PC-3 (cell line): Measurements from ENCODE around the gene XIRP1.

Source experiments
- CTCF ChIP-seq: fragments of 300-600 bp; sonication (generic); conservative IDR thresholded peaks from 2 replicates; pipeline ENCODE4 v1.5.1; 2017; ENCODE audit warnings: antibody characterized with exemption, low read depth, mild to moderate bottlenecking, low read length
- EZH2 ChIP-seq: fragments of 300-600 bp; sonication (generic); IDR thresholded peaks from one replicate; pipeline ENCODE4 v1.6.1; 2017; ENCODE audit warnings: antibody characterized with exemption, mild to moderate bottlenecking, low read length; ENCODE audit not compliant: unreplicated experiment
- EZH2phosphoT487 ChIP-seq: fragments of 300-600 bp; sonication (generic); IDR thresholded peaks from 2 replicates; pipeline ENCODE4 v1.6.1; 2018; ENCODE audit warnings: mild to moderate bottlenecking, antibody characterized with exemption, low read length, borderline replicate concordance

DNA sequence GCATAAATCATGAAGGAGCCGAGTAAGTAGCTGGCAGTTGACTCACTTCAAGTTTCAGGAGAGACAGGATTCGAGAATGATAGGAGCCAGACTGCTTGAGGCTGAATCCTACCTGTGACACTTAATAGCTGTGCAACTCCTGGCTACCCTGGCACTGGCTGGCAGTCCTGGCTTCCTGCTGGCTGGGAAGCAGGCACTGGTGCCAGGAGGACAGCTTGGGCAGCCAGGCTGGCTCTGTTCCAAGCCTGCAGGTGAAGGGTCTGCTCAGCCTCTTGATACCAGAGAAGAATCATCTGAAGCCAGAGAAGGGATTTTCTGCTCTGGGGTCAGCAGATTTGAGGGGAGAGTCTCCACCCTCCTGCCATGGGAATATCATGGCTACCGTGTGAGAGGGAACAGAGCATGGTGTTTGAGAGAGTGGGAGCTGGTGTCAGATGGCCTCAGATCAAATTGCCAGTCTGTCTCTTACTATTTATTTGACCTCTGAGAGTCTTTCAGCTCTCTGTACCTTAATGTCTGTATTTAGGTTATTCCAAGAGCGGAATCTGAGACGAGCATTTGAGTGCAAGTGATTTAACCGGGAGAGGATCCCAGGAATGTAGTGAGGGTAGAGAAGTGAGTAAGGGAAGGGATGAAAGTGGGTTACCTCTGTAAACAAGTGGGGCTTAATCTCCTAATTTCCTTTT, 4.4 kb upstream of the XIRP1 start:
- no peak for TF ChIP-seq CTCF
- TF ChIP-seq EZH2: no peak
- TF ChIP-seq EZH2phosphoT487: no peak
